ENCODE measurements around the gene ARMH3.
A peak's percentile ranks its signal among the peaks of the same experiment; 100 is the strongest.

ARMH3 gene

DNA sequence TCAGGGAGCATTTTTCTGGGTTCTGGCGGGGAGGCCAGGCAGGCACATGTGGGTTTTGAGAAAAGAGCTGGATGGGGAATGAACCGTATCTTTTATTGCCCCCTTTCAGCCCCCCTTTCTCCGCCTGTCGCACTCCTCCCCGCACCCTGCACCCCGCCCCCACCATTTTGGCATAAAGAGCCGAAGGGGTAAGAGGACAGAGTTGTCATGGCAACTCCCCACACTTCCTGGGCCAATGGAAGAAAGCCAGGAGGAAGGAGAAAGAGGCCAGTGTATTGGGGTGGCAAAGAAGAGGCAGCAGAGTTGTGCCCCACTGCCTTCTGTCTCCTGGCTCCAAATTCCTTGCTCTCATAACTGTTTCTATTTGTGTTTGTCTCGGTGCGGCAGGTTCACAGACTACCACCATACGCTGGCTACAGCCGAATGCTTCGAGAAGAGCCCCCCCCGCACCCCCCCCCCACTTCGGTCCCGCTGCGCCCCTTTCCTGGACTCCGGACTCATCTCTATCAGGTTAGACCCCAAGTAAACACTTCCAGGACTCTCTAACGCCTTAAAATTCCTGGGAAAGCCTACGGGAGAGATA is 215.8 kb downstream of the ARMH3 start:
- in situ Hi-C loops (cut with MboI; ENCODE audit: low pct_unique_long_range_greater_than_20kb, low sequenced_read_pairs, unreplicated experiment), result loop anchor here (10.0 kb wide), 1 partner anchor 55 kb away; no protein-coding TSS in a partner anchor
- DNase-seq (ENCODE audit: low spot score), result peak; percentile 40
- TF ChIP-seq CTCF (IDR thresholded peaks at IDR 0.05; ENCODE audit: extremely low read depth, insufficient read depth, missing control alignments), result no peak

GRCh38 chr10:101839416-101840063 is 216.4 kb downstream of the ARMH3 start:
- in situ Hi-C loops (cut with MboI; ENCODE audit: low pct_unique_long_range_greater_than_20kb, low sequenced_read_pairs, unreplicated experiment), result loop anchor here (5.0 to 10.0 kb wide), 2 partner anchors 55 to 173 kb away; no protein-coding TSS in a partner anchor
- TF ChIP-seq CTCF (IDR thresholded peaks at IDR 0.05; ENCODE audit: extremely low read depth, insufficient read depth, missing control alignments), result no peak
- peak; percentile 85 for DNase-seq (ENCODE audit: low spot score)

DNA sequence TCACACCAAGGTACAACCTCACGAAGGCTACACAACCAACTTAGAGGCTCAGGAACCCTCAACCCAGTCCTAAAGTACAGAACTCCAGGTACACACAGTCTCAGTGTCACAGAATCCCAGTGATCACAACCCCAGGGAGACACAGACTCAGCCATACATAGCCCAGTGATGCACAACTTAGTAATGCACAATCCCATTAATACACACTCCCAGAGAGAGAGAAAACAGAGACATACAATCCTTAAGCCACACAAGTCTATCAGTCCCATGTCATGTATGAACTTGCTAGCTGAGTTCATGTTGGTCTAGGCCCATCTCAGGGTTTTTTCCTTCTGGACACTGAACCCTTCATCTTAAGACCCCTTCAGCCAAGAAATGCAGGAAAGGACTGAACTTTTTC is 217.0 kb downstream of the ARMH3 start:
- DNase-seq (ENCODE audit: low spot score), result peak; percentile 9
- in situ Hi-C loops (cut with MboI; ENCODE audit: low pct_unique_long_range_greater_than_20kb, low sequenced_read_pairs, unreplicated experiment), result loop anchor here (5.0 kb wide), 1 partner anchor 173 kb away; no protein-coding TSS in a partner anchor
- TF ChIP-seq CTCF (IDR thresholded peaks at IDR 0.05; ENCODE audit: extremely low read depth, insufficient read depth, missing control alignments), result no peak

DNA sequence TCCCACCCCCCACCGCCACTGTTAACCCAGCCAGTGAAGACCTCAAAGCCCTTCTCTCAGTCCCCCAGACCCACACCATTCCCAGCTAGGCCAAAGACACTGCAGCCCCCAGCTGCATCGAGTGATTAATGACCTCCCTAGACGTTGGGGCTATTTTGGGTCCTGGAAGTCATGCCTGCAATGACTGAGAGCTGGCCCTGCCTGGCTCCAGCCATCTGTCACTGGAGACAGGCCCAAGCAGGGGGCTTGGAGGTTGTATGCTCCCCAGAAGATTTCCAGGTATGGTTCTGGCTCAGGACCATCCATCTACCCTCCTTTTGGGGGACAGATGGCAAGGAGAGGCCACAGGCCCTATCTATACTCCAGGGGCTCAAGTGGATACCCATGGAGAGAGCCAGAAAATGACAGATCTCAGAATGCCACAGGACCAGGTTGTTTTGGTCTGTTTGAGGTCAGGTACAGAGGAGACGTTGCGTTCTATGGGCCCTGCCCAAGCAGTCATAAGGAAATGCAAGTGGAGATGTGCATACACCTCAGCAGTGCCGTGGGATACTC is 217.5 kb downstream of the ARMH3 start:
- no peak for TF ChIP-seq CTCF (IDR thresholded peaks at IDR 0.05; ENCODE audit: extremely low read depth, insufficient read depth, missing control alignments)
- no peak for DNase-seq (ENCODE audit: low spot score)
- in situ Hi-C loops (cut with MboI; ENCODE audit: low pct_unique_long_range_greater_than_20kb, low sequenced_read_pairs, unreplicated experiment), result loop anchor here (5.0 kb wide), 1 partner anchor 174 kb away; no protein-coding TSS in a partner anchor

- in situ Hi-C loops (cut with MboI; ENCODE audit: low pct_unique_long_range_greater_than_20kb, low sequenced_read_pairs, unreplicated experiment), result loop anchor here (5.0 kb wide), 1 partner anchor 175 kb away; no protein-coding TSS in a partner anchor
- DNase-seq (ENCODE audit: low spot score), result no peak
- no peak for TF ChIP-seq CTCF (IDR thresholded peaks at IDR 0.05; ENCODE audit: extremely low read depth, insufficient read depth, missing control alignments)
These were observed 218.2 kb downstream of the ARMH3 start for GRCh38 chr10:101837748-101838147.

DNA sequence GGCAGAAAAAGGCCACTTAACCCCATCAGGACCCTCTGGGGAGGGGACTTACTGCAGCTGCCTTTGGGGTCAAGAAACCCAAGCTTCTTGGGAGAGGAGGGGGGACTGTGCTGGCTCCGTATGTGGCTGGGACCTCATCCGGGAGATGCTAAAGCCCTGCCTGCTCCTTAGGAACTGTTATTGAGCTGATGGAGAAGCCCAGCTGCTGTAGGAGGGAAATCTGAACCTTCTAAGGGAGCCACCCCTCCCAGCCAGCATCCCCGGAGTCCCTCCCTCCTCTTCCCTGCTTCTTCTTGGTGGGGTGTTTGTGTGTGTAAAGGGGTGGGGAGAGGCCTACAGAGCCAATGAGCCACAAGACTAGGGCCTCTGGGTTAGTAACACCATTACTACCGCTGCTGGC is 220.6 kb downstream of the ARMH3 start:
- no peak for DNase-seq (ENCODE audit: low spot score)
- no peak for TF ChIP-seq CTCF (IDR thresholded peaks at IDR 0.05; ENCODE audit: extremely low read depth, insufficient read depth, missing control alignments)
- in situ Hi-C loops (cut with MboI; ENCODE audit: low pct_unique_long_range_greater_than_20kb, low sequenced_read_pairs, unreplicated experiment), result loop anchor here (5.0 kb wide), 1 partner anchor 177 kb away; no protein-coding TSS in a partner anchor
